Left renal cortex interstitium (tissue), 4 donors: ENCODE results near the gene DDX42. TPM values are rescaled to one million over a fixed set of nuclear protein-coding genes. Genes with fewer than 3 reads are reported as not detected.

Experiments
- DNase-seq, 4 donors: peaks; one replicate each; pipeline ENCODE4 v3.0.0-alpha.2; 2013; ENCODE audit warnings: low read depth in 4 of 4, low spot score in 2 of 4, missing footprints in 1 of 4
- polyA plus RNA-seq, 4 donors: library from polyadenylated mRNA; unstranded; fragments of 120-200 nt; gene quantifications; one replicate each; pipeline ENCODE4 v1.2.1, GENCODE V29; 2013; ENCODE audit not compliant: insufficient read length in 4 of 4

Gene DDX42, protein sequence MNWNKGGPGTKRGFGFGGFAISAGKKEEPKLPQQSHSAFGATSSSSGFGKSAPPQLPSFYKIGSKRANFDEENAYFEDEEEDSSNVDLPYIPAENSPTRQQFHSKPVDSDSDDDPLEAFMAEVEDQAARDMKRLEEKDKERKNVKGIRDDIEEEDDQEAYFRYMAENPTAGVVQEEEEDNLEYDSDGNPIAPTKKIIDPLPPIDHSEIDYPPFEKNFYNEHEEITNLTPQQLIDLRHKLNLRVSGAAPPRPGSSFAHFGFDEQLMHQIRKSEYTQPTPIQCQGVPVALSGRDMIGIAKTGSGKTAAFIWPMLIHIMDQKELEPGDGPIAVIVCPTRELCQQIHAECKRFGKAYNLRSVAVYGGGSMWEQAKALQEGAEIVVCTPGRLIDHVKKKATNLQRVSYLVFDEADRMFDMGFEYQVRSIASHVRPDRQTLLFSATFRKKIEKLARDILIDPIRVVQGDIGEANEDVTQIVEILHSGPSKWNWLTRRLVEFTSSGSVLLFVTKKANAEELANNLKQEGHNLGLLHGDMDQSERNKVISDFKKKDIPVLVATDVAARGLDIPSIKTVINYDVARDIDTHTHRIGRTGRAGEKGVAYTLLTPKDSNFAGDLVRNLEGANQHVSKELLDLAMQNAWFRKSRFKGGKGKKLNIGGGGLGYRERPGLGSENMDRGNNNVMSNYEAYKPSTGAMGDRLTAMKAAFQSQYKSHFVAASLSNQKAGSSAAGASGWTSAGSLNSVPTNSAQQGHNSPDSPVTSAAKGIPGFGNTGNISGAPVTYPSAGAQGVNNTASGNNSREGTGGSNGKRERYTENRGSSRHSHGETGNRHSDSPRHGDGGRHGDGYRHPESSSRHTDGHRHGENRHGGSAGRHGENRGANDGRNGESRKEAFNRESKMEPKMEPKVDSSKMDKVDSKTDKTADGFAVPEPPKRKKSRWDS
- polyA plus RNA-seq = 100 to 1,000 TPM; 125 to 212 (median 183) TPM

DNA sequence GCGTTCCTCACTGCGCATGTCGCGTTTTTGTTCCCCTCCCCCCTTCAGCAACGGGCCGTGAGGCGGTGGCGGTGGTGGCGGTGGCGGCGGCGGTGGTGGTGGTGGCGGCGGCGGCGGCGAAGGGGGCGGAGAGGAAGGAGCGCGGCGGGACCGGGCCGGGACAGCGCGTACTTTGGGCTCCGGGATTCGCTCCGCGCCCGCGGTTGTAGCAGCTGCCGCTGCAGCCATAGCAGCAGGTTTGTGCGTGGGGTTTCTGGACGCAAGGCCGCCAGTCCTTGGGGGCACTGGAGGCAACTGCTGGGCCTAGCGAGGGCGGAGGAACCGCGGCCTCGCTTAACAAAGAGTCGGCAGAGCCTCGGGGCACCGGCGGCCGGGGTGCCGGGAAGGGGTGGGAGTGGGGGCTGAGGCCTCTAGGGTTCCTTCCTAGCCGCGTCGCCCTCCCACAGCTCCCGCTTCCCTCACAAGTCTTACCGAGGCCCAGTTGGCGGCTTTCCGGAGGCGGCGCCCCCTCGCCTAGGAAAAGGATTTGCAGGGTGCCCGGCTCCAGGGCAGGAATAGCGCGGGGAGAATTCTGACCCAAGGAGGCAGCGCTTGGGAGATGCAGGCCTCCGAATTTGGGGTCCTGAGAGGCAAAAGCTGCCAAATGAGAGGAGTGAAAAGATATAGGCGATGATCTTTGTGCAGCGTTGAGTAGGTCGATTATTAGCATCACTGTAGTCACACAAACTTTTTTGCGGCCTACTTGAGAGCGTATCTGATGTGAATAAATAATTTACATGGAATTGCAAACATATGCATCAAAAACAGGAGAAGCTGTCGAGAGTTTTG, at the start of gene DDX42:
DDX42 (plus strand) TSS at position 30 of the 828 bp plus-strand sequence. CDS start 12,880 bp downstream, outside the sequence.
- peak in 2 of 4 donors; percentile 28 to 31 for DNase-seq

DNA sequence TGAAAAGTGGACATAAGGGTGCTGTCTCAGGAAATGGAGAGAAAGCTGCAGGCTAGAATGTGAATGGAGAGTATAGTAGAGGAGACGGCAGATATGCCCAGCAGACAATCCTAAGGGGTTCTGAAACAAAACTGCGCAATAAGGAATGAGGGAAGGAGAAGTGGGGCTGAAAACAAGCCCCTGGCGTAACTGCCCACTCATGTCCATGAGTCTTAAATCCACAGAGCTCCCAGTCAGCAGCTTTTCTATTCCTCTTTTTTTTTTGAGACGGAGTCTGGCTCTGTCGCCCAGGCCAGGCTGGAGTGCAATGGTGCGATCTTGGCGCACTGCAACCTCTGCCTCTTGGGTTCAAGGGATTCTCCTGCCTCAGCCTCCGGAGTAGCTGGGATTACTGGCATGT, 38.3 kb upstream of the DDX42 start:
- DNase-seq = no peak

DNA sequence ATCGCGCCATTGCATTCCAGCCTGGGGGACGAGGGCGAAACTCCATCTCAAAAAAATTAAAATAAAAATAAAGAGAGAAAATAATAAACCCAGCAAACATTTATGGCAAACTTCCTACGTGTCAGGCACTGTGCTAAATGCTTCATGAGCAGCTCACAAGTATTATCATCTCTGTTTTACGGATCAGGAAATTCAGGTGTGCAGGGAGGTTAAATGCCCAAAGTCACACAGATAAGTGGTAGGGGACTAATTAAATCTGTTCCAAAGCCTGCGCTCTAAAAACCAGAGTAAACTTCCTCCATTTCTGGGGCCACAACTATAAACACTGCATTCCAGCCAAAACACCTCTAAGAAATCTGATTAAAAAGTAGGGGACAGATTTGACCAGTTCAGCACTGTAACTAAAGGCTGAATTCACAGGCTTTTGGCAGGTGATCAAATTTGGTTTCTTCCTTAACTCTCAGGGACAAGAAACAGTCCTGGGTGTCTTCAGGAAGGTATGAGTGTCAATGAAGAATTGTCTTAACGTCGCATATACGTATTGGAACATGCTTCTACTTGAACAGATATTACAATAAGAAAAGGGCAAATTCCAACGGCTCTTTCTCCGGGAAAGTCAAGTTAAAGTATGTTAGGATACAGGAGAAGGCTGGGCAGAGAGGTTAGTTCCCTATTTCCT, 33.4 kb upstream of the DDX42 start:
- DNase-seq = peak in 1 of 4 donors; percentile 6

DNA sequence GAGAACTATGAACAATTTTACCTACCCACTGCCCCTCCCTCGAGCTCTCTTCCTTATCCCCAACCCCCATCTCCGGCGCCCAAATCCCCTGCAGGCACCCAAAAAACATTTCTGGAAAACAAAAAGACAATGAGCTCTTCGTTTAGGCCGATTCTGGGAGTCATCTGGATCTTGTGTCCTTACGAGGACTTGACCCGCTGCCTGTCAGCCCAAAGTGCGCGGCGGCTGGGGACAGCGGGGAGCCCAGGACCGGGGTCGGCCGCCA, 32.9 kb upstream of the DDX42 start:
- DNase-seq = no peak

DNA sequence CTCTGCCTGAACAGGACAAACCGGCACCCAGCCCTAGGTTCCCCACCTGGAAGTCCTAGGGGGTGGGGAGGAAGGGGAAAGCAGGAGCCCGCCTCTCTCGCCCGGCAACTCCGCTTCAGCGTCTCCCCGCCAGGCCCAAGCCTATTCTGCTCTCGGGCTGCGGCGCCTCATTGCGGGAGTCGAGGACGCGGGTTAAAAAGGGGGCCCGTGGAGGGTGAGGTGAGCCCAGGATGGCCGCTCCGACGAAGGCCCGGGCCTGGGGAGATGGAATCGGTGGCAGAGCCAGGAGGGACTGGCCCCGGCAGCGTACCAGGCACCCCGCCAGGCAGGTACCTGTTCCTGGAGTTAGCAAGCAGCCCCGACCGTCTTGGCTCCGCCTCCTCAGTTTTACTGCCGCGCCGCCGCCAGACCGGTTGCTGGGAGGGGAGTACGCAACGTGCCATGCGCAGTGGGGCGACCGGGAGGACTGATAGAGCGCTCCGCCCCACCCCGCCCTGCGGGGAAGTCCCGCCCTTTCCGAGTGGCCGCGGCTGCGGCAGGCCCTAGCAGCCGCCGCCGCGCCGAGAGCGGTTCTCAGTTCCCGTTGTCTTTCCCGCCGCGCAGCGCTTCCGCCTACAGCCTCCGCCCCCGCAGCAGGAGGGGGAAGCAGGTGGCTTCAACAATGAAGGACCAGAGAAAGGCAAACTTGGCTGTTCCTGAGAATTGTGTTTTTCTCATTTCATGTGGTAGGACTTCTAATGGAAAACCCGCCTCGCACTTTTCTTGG, 32.4 kb upstream of the DDX42 start, which contains the start of gene STRADA:
STRADA (minus strand) TSS at position 392 of the 766 bp plus-strand sequence. CDS start 13,430 bp downstream, outside the sequence.
- DNase-seq = peak; percentile 88 to 97 (median 93)

DNA sequence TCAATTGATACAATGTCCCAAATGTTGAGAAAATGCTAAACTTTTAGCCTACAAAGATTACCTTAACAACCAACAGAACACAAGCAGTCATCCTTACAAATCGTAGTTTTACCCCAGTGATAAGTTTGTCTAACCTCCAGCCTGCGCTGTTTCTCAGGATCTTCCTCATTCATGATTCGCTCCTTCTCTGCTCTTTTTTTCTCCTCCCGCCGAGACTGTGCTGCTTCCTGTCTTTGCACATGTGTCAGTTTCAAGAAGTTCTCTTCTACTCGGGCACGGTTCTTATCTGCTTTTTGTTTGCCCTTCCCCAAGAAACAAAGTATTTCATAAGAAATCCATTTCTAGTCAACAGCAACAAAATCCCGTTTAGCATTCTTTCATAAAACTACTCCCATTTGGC, 22.2 kb upstream of the DDX42 start:
- DNase-seq = no peak

DNA sequence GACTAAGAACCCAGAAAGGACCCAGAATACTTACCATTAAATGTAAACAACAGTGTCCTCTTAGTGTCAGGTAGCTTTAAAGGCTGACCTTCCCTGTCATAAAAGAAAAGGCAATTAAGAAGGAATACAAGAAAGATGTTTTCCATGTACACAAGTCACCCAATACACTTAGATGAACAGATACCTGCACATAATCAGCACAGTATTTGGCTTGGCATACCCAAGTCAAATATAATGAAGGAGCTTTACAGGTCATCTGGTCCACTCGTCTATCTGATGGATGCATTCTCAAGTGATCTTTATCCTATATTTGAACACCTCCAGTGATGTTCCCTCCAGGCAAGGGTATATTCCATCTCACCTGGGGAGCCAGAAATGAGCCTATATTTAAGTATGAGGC, 21.3 kb upstream of the DDX42 start:
- DNase-seq = no peak

DNA sequence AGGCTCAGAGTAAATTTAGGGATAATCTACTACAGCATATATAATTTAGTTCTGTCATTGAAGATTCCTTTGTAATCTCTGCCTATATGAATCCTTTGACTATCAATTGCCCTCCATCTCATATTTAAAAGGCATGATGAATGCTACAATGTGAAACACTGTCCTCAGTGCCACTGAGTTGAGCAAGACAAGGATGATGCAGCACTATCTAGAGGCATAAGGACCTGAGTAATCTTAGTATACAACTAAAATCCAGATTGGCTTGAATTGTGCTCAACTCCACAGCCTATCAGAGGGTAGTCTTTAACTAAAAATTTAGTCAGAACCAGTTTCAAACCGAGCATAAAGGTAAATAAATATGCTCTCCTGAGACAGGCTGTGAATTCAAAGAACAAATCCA, 20.8 kb upstream of the DDX42 start:
- no peak for DNase-seq

DNA sequence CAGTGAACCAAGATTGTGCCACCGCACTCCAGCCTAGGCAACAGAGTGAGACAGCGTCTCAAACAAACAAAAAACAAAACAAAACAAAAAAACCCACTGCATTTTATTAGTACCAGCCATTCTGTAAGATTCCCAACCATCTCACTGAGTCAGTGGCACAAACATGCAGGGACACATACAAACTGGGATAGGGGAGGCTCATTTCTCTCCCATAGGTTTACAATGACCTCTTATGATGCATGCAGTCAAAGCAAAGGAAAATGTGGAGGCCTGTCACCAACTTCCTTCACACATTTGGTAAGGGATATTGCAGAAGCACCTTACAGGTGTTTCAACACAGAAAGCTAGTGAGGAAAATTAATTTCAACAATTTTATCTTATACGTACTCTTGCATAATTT, 19.9 kb upstream of the DDX42 start:
- no peak for DNase-seq

DNA sequence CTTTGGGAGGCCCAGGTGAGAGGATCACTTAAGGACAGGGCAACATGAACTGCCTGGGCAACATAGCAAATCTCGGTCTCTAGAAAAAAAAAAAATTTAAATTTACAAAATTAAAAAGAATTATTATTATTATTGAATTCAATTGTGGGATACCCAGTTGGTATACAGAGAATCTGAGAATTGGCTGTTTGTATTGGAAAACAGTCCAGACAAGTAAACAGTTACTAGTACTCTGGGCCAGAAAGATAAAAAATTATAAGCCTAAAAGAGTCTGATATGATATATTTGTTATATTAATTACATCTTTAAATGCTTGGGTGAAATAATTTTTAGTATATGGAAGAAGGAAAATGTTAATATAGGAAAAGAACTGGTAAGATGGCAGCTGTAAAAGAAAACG, 15.5 kb upstream of the DDX42 start:
- no peak for DNase-seq

DNA sequence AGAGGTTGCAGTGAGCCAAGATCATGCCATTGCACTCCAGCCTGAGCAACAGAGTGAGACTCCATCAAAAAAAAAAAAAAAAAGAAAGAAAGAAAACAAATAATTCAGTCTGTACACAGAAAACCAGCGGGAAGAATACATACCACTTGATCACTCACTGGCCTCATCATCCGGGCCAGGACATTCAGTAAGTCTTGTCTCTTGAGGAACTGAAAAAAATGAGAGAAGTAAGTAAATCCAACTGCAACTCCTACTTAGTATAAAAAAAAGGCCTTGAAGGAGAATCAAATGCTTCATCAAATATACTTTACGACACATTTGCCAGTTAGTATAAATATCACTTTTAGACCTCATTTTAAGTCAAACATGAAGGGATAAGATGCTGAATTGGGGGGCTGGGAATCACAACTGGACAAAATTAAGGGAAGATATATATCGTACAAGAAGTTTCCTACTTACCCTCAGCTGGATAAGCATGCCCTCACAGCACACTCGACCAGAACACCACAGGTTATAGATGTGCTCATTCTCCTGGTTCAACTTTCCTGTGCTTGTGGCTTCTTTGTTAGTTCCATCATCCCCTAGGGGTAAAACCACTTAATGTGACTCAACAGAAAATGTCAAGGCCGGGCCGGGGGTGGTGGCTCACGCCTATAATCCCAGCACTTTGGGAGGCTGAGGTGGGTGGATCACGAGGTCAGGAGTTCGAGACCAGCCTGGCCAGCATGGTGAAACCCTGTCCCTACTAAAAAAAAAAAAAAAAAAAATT, 13.0 kb upstream of the DDX42 start:
- DNase-seq = no peak

DNA sequence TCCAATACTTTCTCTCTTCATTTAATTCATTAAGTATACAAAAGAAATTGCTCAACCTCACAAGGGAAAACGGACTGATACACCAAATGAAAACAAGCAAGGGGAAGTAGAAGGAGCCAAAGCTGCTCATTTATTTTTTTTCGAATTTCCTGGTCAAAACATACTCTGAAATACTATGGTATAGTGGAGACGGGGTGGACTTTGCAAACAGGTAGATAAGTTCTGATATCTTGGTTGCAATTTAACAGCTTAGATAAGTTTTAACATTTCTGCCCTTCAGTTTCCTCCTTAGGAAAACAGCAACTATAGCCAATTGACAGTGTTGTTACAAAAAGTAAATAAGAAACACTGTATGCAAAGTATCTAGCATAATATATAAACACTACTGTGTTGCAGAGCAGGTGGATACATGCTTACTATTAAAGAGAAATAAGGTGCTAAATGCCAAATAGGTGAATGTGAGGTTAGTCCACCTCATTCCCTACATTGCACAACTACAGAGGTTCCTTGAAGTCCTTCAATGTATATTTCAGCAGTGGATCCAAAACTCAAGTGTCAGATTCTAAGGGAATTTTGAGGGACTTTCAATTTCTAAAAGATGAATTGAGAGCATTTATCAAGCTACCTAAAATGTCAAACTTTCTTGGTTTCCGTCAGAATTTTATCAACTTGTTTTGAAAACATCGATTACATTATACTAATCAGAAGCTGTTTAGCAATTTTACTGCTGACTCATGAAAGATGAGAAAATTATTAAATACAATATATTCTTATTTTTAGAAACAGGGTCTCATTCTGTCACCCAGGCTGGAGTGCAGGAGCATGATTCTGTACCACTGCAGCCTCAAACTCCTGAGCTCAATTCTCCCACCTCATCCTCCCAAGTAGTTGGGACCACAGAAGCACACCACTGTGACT, 11.6 kb upstream of the DDX42 start:
- no peak for DNase-seq

DNA sequence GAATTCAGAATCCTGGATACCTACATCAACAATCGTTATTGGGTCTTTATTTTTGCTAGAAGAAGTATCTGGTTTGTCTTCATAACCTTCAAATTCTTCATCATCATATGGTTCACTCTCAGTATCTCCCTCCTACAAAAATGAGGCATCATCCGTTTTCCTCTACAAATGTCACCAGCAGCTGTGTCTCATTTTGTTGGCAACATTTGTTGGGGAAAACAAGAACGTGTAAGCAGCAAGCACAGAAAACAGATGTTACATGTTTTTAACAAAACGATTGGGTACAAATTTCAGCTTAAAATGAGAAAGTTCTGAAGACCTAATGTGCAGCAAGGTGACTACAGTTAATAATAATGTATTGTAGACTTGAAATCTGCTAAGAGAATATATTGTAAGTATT, 9.3 kb upstream of the DDX42 start:
- no peak for DNase-seq

DNA sequence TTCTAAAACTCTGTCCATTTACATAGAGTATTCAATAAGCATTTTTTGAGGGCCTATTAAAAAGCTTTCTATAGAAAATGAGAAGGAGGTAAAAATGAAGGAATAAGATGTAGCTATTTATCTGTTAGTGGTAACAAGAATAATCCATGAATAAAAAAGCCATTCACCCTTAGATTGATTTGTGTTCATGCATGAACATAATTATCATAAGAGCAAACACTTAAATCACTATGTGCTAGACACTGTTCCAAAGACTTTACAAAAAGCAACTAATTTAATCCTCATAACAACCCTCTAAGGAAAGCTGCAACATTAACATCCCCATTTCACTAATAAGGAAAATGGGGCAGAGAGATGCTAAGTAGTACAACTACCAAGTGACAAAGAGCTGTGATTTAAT, 7.2 kb upstream of the DDX42 start:
- no peak for DNase-seq

DNA sequence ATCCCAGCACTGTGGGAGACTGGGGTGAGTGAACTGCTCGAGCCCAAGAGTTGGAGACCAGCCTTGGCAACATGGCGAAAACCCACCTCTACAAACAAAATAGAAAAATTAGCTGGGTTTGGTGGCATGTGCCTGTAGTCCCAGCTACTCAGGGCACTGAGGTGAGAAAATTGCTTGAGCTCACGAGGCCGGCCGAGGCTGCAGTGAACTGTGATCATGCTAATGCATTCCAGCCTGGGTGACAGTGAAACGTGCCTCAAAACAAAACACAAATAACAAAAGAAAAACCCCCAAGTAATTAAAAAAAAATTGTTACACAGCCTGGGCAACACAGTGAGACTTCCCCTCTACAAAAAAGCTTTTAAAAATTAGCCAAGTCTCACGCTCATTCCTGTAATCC, 5.5 kb upstream of the DDX42 start:
- DNase-seq = no peak

DNA sequence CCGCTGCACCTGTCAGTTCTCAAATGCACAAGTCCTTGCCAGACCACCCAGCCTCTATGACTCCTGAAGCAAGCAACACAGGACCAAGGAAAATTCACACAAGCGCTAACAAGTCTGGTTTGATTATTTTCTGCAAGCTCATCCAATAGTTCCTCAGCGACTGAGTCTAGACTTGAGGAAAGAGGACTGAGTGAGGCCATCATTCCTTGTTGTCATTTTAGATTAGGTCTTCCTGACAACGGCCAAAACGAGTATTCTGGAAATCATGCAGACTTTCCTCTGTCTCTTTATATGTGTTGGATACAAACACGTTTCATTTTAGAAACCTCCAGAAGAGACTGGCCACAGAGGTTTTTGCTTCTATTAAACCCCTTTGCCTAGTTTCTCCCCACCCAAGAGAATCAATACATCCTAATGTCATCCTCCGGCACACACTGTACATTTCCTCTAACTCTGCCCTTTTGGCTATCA, 1.1 kb upstream of the DDX42 start:
- peak in 1 of 4 donors; percentile 39 for DNase-seq
